ENCODE measurements around the gene CHRNA4. TPM values are rescaled to one million over a fixed set of nuclear protein-coding genes. Genes with fewer than 3 reads are reported as not detected.

The CHRNA4 gene
- total and polyA plus RNA-seq, 2 donors (not counting 3 experiments of a cell fraction or from before 2014, with no cell fraction given), result not detected

GRCh38 chr20:63296531-63297299 is 64.4 kb downstream of the CHRNA4 start:
- Histone ChIP-seq H3K79me2 (ENCODE audit: control insufficient read depth, insufficient read depth, low read length) (no peaks in the 10 kb centered on the region), H3K9me3 (replicated peaks; ENCODE audit: control insufficient read depth, insufficient read depth, low read length) (no peaks in the 10 kb centered on the region), H3K4me2 (ENCODE audit: insufficient read depth, low read length) (no peak overlapping the region), H4K20me1 (replicated peaks; ENCODE audit: control insufficient read depth, extremely low read depth, insufficient read depth, low read length) (no peaks in the 10 kb centered on the region), H3K4me3 (replicated peaks in 1 of 3; ENCODE audit: insufficient read depth in 1 of 3, low read depth in 1 of 3, low read length in 3 of 3) (no peak overlapping the region), H3K9me1 (replicated peaks; ENCODE audit: control insufficient read depth, extremely low read depth, insufficient read depth, low read length) (no peaks in the 10 kb centered on the region), H3K27ac (ENCODE audit: insufficient read depth, low read depth, low read length) (no peak overlapping the region), H3K9ac (replicated peaks; ENCODE audit: extremely low read depth, insufficient read depth, low read length) (no peak overlapping the region), H3K27me3 (ENCODE audit: control insufficient read depth in 2 of 2, insufficient read depth in 2 of 2, low read length in 2 of 2) (peaks cover 8 to 12% of the 10 kb centered on the region in 2 experiments), H3K36me3 (ENCODE audit: control insufficient read depth in 2 of 2, extremely low read depth in 1 of 2, insufficient read depth in 2 of 2, low read length in 2 of 2) (no peaks in the 10 kb centered on the region), H3K4me1 (ENCODE audit: control insufficient read depth, extremely low read depth, insufficient read depth, low read length) (no peaks in the 10 kb centered on the region), H2AFZ (ENCODE audit: low read depth, low read length) (no peak overlapping the region)
- ChIA-PET CTCF (interaction anchor here (1.7 to 7.8 kb wide), 2 partner anchors 13 to 73 kb away, joined by 7 to 45 read pairs; no protein-coding TSS in a partner anchor), POLR2A (no interaction called here)
- TF ChIP-seq POLR2A (IDR thresholded peaks at IDR 0.05; ENCODE audit: low read depth, low read length), result no peak
- intact Hi-C loops (cut with micrococcal nuclease) (no loop called here), dilution Hi-C loops (cut with MboI; ENCODE audit: extremely low pct_ligation_motif_present, low sequenced_read_pairs) (no loop called here)
- DNase-seq (ENCODE audit: low read depth, low spot score) (no peak), FAIRE-seq (no peak)
- no TSS peak for BruUV-seq (replicated peaks)

- TF ChIP-seq POLR2A (IDR thresholded peaks at IDR 0.05; ENCODE audit: low read depth, low read length) (no peak), EZH2 (IDR thresholded peaks at IDR 0.05; ENCODE audit: borderline replicate concordance, low read depth, low read length, severe bottlenecking) (no peak), MYC (IDR thresholded peaks at IDR 0.05; ENCODE audit: low read depth, low read length) (no peak), GATA2 (IDR thresholded peaks at IDR 0.05; ENCODE audit: insufficient read depth, insufficient read length, low read depth, low read length) (no peak), FOS (IDR thresholded peaks at IDR 0.05; ENCODE audit: borderline replicate concordance, insufficient read depth, low read length) (no peak), POLR2AphosphoS5 (IDR thresholded peaks at IDR 0.05; ENCODE audit: insufficient read depth, low read depth, low read length) (no peak), JUN (IDR thresholded peaks at IDR 0.05; ENCODE audit: borderline replicate concordance, insufficient read depth, insufficient read length, low read depth) (no peak), MAX (IDR thresholded peaks at IDR 0.05; ENCODE audit: insufficient read depth, insufficient read length) (no peak)
- TF ChIP-seq, protein P1, sequence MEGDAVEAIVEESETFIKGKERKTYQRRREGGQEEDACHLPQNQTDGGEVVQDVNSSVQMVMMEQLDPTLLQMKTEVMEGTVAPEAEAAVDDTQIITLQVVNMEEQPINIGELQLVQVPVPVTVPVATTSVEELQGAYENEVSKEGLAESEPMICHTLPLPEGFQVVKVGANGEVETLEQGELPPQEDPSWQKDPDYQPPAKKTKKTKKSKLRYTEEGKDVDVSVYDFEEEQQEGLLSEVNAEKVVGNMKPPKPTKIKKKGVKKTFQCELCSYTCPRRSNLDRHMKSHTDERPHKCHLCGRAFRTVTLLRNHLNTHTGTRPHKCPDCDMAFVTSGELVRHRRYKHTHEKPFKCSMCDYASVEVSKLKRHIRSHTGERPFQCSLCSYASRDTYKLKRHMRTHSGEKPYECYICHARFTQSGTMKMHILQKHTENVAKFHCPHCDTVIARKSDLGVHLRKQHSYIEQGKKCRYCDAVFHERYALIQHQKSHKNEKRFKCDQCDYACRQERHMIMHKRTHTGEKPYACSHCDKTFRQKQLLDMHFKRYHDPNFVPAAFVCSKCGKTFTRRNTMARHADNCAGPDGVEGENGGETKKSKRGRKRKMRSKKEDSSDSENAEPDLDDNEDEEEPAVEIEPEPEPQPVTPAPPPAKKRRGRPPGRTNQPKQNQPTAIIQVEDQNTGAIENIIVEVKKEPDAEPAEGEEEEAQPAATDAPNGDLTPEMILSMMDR (IDR thresholded peaks at IDR 0.05; ENCODE audit: extremely low read depth in 1 of 2, insufficient read depth in 1 of 2, low read depth in 1 of 2, low read length in 2 of 2), result no peak
- POLR2A ChIA-PET, result no interaction called here
- H3K9ac ChIP-seq (replicated peaks; ENCODE audit: extremely low read depth, insufficient read depth, low read length), result no peak overlapping the region
- no peaks in the 10 kb centered on the region for H3K9me3 ChIP-seq (replicated peaks; ENCODE audit: control insufficient read depth, insufficient read depth, low read length)
- no TSS peak for BruUV-seq (replicated peaks)
- intact Hi-C loops (cut with micrococcal nuclease), result no loop called here
- H3K4me2 ChIP-seq (ENCODE audit: insufficient read depth, low read length), result no peak overlapping the region
- CTCF ChIA-PET, result interaction anchor here (1.7 to 7.8 kb wide), 2 partner anchors 14 to 72 kb away, joined by 7 to 45 read pairs; no protein-coding TSS in a partner anchor
- no peaks in the 10 kb centered on the region for H4K20me1 ChIP-seq (replicated peaks; ENCODE audit: control insufficient read depth, extremely low read depth, insufficient read depth, low read length)
- peaks cover 8 to 12% of the 10 kb centered on the region in 2 experiments for H3K27me3 ChIP-seq (ENCODE audit: control insufficient read depth in 2 of 2, insufficient read depth in 2 of 2, low read length in 2 of 2)
- no peaks in the 10 kb centered on the region for H3K36me3 ChIP-seq (ENCODE audit: control insufficient read depth in 2 of 2, extremely low read depth in 1 of 2, insufficient read depth in 2 of 2, low read length in 2 of 2)
- H3K27ac ChIP-seq (ENCODE audit: insufficient read depth, low read depth, low read length), result no peak overlapping the region
- FAIRE-seq (no peak), DNase-seq (ENCODE audit: low read depth, low spot score) (no peak)
- no peaks in the 10 kb centered on the region for H3K79me2 ChIP-seq (ENCODE audit: control insufficient read depth, insufficient read depth, low read length)
- H3K4me3 ChIP-seq (replicated peaks in 1 of 3; ENCODE audit: insufficient read depth in 1 of 3, low read depth in 1 of 3, low read length in 3 of 3), result no peak overlapping the region
- no peaks in the 10 kb centered on the region for H3K4me1 ChIP-seq (ENCODE audit: control insufficient read depth, extremely low read depth, insufficient read depth, low read length)
- dilution Hi-C loops (cut with MboI; ENCODE audit: extremely low pct_ligation_motif_present, low sequenced_read_pairs), result no loop called here
- H3K9me1 ChIP-seq (replicated peaks; ENCODE audit: control insufficient read depth, extremely low read depth, insufficient read depth, low read length), result no peaks in the 10 kb centered on the region
- H2AFZ ChIP-seq (ENCODE audit: low read depth, low read length), result no peak overlapping the region
Observed at GRCh38 chr20:63295846-63296245, 65.3 kb downstream of the CHRNA4 start.

Data from endothelial cell of umbilical vein (primary cell).